ENCODE data around the gene HMX1. TPM values are rescaled to one million over a fixed set of nuclear protein-coding genes. Genes with fewer than 3 reads are reported as not detected.

The HMX1 gene
- polyA plus RNA-seq, 1 donor (not counting 4 experiments of a cell fraction or from before 2014, with no cell fraction given): not detected

GRCh38 chr4:8879574-8879973, 7.9 kb upstream of the HMX1 start:
- Histone ChIP-seq H3K9ac (ENCODE audit: control insufficient read depth, extremely low read depth, insufficient read depth, low read length) (no peak overlapping the region), H3K27me3 (ENCODE audit: control insufficient read depth, extremely low read depth, insufficient read depth, low read length) (peaks cover 45% of the 10 kb centered on the region), H3K27ac (ENCODE audit: control insufficient read depth, insufficient read depth, low read length) (no peak overlapping the region), H4K20me1 (ENCODE audit: control insufficient read depth, extremely low read depth, insufficient read depth, low read length) (no peaks in the 10 kb centered on the region), H3K79me2 (ENCODE audit: control insufficient read depth, insufficient read depth, low read length) (no peaks in the 10 kb centered on the region), H3K4me2 (ENCODE audit: control insufficient read depth, extremely low read depth, insufficient read depth, low read depth, low read length) (no peak overlapping the region), H2AFZ (ENCODE audit: control insufficient read depth, low read length) (no peak overlapping the region), H3K4me3 (ENCODE audit: control insufficient read depth in 2 of 3, extremely low read depth in 1 of 3, insufficient read depth in 2 of 3, low read depth in 1 of 3, low read length in 3 of 3) (no peak overlapping the region), H3K36me3 (ENCODE audit: control insufficient read depth in 2 of 2, extremely low read depth in 1 of 2, insufficient read depth in 2 of 2, low read length in 2 of 2) (no peaks in the 10 kb centered on the region), H3K9me3 (ENCODE audit: control insufficient read depth, low read depth, low read length) (no peaks in the 10 kb centered on the region), H3K4me1 (ENCODE audit: control insufficient read depth, extremely low read depth, insufficient read depth, low read length) (no peaks in the 10 kb centered on the region), H3K9me1 (ENCODE audit: control insufficient read depth, extremely low read depth, insufficient read depth, low read length) (no peaks in the 10 kb centered on the region)
- FAIRE-seq (no peak), DNase-seq (ENCODE audit: low read depth, low spot score) (no peak)
- dilution Hi-C loops (cut with MboI; ENCODE audit: extremely low pct_ligation_motif_present, low sequenced_read_pairs): no loop called here
- TF ChIP-seq EZH2 (IDR thresholded peaks at IDR 0.05; ENCODE audit: low read length): no peak
- no peak for TF ChIP-seq CTCF (optimal IDR thresholded peaks at IDR 0.05 in 1 of 3, IDR thresholded peaks at IDR 0.05 in 1 of 3, conservative IDR thresholded peaks at IDR 0.05 in 1 of 3; ENCODE audit: extremely low read depth in 1 of 3, insufficient read depth in 2 of 3, low read length in 3 of 3)

- DNase-seq (ENCODE audit: low read depth, low spot score) (no peak), FAIRE-seq (no peak)
- Histone ChIP-seq H2AFZ (ENCODE audit: control insufficient read depth, low read length) (no peak overlapping the region), H3K9me3 (ENCODE audit: control insufficient read depth, low read depth, low read length) (no peaks in the 10 kb centered on the region), H3K4me3 (ENCODE audit: control insufficient read depth in 2 of 3, extremely low read depth in 1 of 3, insufficient read depth in 2 of 3, low read depth in 1 of 3, low read length in 3 of 3) (no peak overlapping the region), H3K4me1 (ENCODE audit: control insufficient read depth, extremely low read depth, insufficient read depth, low read length) (no peaks in the 10 kb centered on the region), H3K36me3 (ENCODE audit: control insufficient read depth in 2 of 2, extremely low read depth in 1 of 2, insufficient read depth in 2 of 2, low read length in 2 of 2) (no peaks in the 10 kb centered on the region), H3K27me3 (ENCODE audit: control insufficient read depth, extremely low read depth, insufficient read depth, low read length) (peaks cover 57% of the 10 kb centered on the region), H3K4me2 (ENCODE audit: control insufficient read depth, extremely low read depth, insufficient read depth, low read depth, low read length) (no peak overlapping the region), H4K20me1 (ENCODE audit: control insufficient read depth, extremely low read depth, insufficient read depth, low read length) (no peaks in the 10 kb centered on the region), H3K9ac (ENCODE audit: control insufficient read depth, extremely low read depth, insufficient read depth, low read length) (no peak overlapping the region), H3K79me2 (ENCODE audit: control insufficient read depth, insufficient read depth, low read length) (no peaks in the 10 kb centered on the region), H3K9me1 (ENCODE audit: control insufficient read depth, extremely low read depth, insufficient read depth, low read length) (no peaks in the 10 kb centered on the region), H3K27ac (ENCODE audit: control insufficient read depth, insufficient read depth, low read length) (no peak overlapping the region)
- TF ChIP-seq EZH2 (IDR thresholded peaks at IDR 0.05; ENCODE audit: low read length): no peak
- no peak for TF ChIP-seq CTCF (optimal IDR thresholded peaks at IDR 0.05 in 1 of 3, IDR thresholded peaks at IDR 0.05 in 1 of 3, conservative IDR thresholded peaks at IDR 0.05 in 1 of 3; ENCODE audit: extremely low read depth in 1 of 3, insufficient read depth in 2 of 3, low read length in 3 of 3)
- dilution Hi-C loops (cut with MboI; ENCODE audit: extremely low pct_ligation_motif_present, low sequenced_read_pairs): no loop called here
These were observed 6.8 kb upstream of the HMX1 start for GRCh38 chr4:8878421-8878820.

Measured in keratinocyte (primary cell).